Measurements from ENCODE around the gene ZGRF1.

- TF ChIP-seq, protein P1, sequence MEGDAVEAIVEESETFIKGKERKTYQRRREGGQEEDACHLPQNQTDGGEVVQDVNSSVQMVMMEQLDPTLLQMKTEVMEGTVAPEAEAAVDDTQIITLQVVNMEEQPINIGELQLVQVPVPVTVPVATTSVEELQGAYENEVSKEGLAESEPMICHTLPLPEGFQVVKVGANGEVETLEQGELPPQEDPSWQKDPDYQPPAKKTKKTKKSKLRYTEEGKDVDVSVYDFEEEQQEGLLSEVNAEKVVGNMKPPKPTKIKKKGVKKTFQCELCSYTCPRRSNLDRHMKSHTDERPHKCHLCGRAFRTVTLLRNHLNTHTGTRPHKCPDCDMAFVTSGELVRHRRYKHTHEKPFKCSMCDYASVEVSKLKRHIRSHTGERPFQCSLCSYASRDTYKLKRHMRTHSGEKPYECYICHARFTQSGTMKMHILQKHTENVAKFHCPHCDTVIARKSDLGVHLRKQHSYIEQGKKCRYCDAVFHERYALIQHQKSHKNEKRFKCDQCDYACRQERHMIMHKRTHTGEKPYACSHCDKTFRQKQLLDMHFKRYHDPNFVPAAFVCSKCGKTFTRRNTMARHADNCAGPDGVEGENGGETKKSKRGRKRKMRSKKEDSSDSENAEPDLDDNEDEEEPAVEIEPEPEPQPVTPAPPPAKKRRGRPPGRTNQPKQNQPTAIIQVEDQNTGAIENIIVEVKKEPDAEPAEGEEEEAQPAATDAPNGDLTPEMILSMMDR (IDR thresholded peaks at IDR 0.05; ENCODE audit: borderline replicate concordance, extremely low read depth, low read length, poor library complexity, severe bottlenecking): no peak
- TF ChIP-seq EZH2 (IDR thresholded peaks at IDR 0.05; ENCODE audit: borderline replicate concordance, low read depth, low read length, severe bottlenecking): no peak
Observed at GRCh38 chr4:112673076-112673475, 36.4 kb upstream of the ZGRF1 start.

All from DND-41 (cell line).